NCI-H82 treated with DMSO at 0.1 percent for 48 hours (cell line): ENCODE results near the gene URM1.
A peak's percentile ranks its signal among the peaks of the same experiment; 100 is the strongest.
"Not testable (repeated sequence)": the region's sequence is repeated elsewhere in the genome, so short reads cannot be mapped to it uniquely, and the experiment has no call there.

Experiments
- DNase-seq: peaks from one replicate; lab custom pipeline; 2025; ENCODE audit not compliant: unreplicated experiment; lab: John Stamatoyannopoulos, UW

The URM1 gene

GRCh38 chr9:128370752-128371629, at the start of gene URM1:
URM1 (plus strand) TSS chr9:128371374; CDS start chr9:128371381, 7 bp downstream.
- peak; percentile 83 for DNase-seq

GRCh38 chr9:128321879-128322403, 49.2 kb upstream of the URM1 start:
- DNase-seq = peak; percentile 70

GRCh38 chr9:128322404-128323211, 48.6 kb upstream of the URM1 start, which contains the start of the genes COQ4 and TRUB2:
COQ4 (plus strand) TSS chr9:128322839; CDS start chr9:128322859, 20 bp downstream.
TRUB2 (minus strand) TSS chr9:128322447; CDS start chr9:128322408, 39 bp downstream.
- peak; percentile 92 for DNase-seq

GRCh38 chr9:128323212-128323730, 47.9 kb upstream of the URM1 start:
- DNase-seq = no peak

- no peak for DNase-seq
These were observed 47.4 kb upstream of the URM1 start for GRCh38 chr9:128323791-128324190.

GRCh38 chr9:128324401-128324800, 46.8 kb upstream of the URM1 start:
- DNase-seq = no peak

GRCh38 chr9:128325629-128326028, 45.5 kb upstream of the URM1 start:
- DNase-seq = no peak

GRCh38 chr9:128333451-128333869, 37.7 kb upstream of the URM1 start:
- no peak for DNase-seq

GRCh38 chr9:128335161-128335560, 36.0 kb upstream of the URM1 start:
- no peak for DNase-seq

GRCh38 chr9:128335914-128336313, 35.3 kb upstream of the URM1 start:
- DNase-seq = no peak

GRCh38 chr9:128337936-128338335, 33.2 kb upstream of the URM1 start:
- DNase-seq = no peak

- not testable (repeated sequence) for DNase-seq
These were observed 32.1 kb upstream of the URM1 start for GRCh38 chr9:128338852-128339614.

- peak; percentile 25 for DNase-seq
These were observed 31.1 kb upstream of the URM1 start, which contains the start of gene SLC27A4 for GRCh38 chr9:128339761-128340690. SLC27A4 (plus strand) TSS chr9:128340527; CDS start chr9:128343133, 2,606 bp downstream.

GRCh38 chr9:128340691-128341434, 30.3 kb upstream of the URM1 start:
- DNase-seq = no peak

- DNase-seq = peak; percentile 59
These were observed 29.7 kb upstream of the URM1 start for GRCh38 chr9:128341435-128341849.

GRCh38 chr9:128342971-128343680, 28.0 kb upstream of the URM1 start:
- no peak for DNase-seq

- no peak for DNase-seq
These were observed 27.3 kb upstream of the URM1 start for GRCh38 chr9:128343855-128344254.
